Body of pancreas (tissue), 4 donors: ENCODE data around the gene EEPD1. TPM values are rescaled to one million over a fixed set of nuclear protein-coding genes. Genes with fewer than 3 reads are reported as not detected.
"Not testable (repeated sequence)": the region's sequence is repeated elsewhere in the genome, so short reads cannot be mapped to it uniquely, and the experiment has no call there.

Experiments used
- ATAC-seq: fragments of 150-250 bp; one replicate; pipeline ENCODE4 v1.9.1; 2016
- DNase-seq, 4 donors: peaks; one replicate each; pipeline ENCODE4 v3.0.0-alpha.2; 2019
- H3K27ac ChIP-seq, 4 donors: fragments of 200-600 bp; sonication (generic); 1 replicate in 3 of 4; 2 replicates in 1 of 4; pipeline versions ENCODE4 v1.5.1 to v1.6.1; 2016 to 2019; ENCODE audit warnings: mild to moderate bottlenecking in 1 of 4, mixed read lengths in 1 of 4, moderate library complexity in 1 of 4
- H3K27me3 ChIP-seq, 2 donors: fragments of 200-600 bp; sonication (generic); one replicate each; pipeline ENCODE4 v1.6.0; 2016; ENCODE audit warnings: mild to moderate bottlenecking in 1 of 2
- H3K36me3 ChIP-seq, 2 donors: fragments of 200-600 bp; sonication (generic); replicated peaks in 1 of 2; 2 replicates each; pipeline ENCODE4 v1.5.1; 2016; ENCODE audit warnings: low read depth in 2 of 2; ENCODE audit not compliant: insufficient read depth in 1 of 2
- H3K4me1 ChIP-seq: fragments of 200-600 bp; sonication (generic); one replicate; pipeline ENCODE4 v1.6.0; 2016
- H3K4me3 ChIP-seq, 2 donors: fragments of 200-600 bp; sonication (generic); 1 replicate in 1 of 2; 2 replicates in 1 of 2; pipeline ENCODE4 v1.5.1; 2016 to 2019
- H3K9me3 ChIP-seq, 3 donors: fragments of 200-600 bp; sonication (generic); 1 replicate in 2 of 3; 2 replicates in 1 of 3; pipeline ENCODE4 v1.5.1; 2016
- CTCF ChIP-seq, 7 experiments: fragments of 450-650 bp in 4 of 7; fragments of 200-600 bp in 3 of 7; sonication (generic) in 3 of 7; IDR thresholded peaks; one replicate each; pipeline ENCODE4 v1.5.1; 2016 to 2019; ENCODE audit warnings: antibody characterized with exemption in 7 of 7
- POLR2A ChIP-seq, 3 donors: fragments of 450-650 bp; IDR thresholded peaks; one replicate each; pipeline ENCODE4 v1.6.1; 2016; ENCODE audit warnings: antibody characterized with exemption in 3 of 3, mild to moderate bottlenecking in 2 of 3
- WGBS, 2 donors: methylation state at CpG; one replicate each; pipeline ENCODE4 v1.1.5; 2017; 5-methylcytosine and 5-hydroxymethylcytosine counted together
- intact Hi-C: fragments of 100-400 bp; cut with DNase I; formaldehyde crosslinking; loops from one replicate; pipeline ENCODE4 v1.15.1; 2023
- total RNA-seq, 2 donors: library from RNA; depleted of rRNA; stranded (reverse); fragments of >200 nt; gene quantifications; one replicate each; pipeline ENCODE4 v1.1.0, GENCODE V29; 2016

EEPD1 gene
- total RNA-seq, 2 donors from 2014 or later = 13.5 to 24.1 TPM

- 76 to 83% methylated on average over 8 of the region's 8 CpGs for WGBS, 2 donors
- Histone ChIP-seq H3K4me3 (no peak overlapping the region), H3K27me3 (no peaks in the 10 kb centered on the region), H3K27ac (no peak overlapping the region), H3K4me1 (peaks cover 8% of the 10 kb centered on the region), H3K36me3 (no peaks in the 10 kb centered on the region), H3K9me3 (no peaks in the 10 kb centered on the region)
- DNase-seq = no peak
- intact Hi-C loops = loop anchor here (5.0 kb wide), 1 partner anchor 336 kb away; no protein-coding TSS in a partner anchor
- ATAC-seq = no peak
- TF ChIP-seq POLR2A (IDR thresholded peaks at IDR 0.05) = no peak
- no peak for TF ChIP-seq CTCF (IDR thresholded peaks at IDR 0.05)
Measured at GRCh38 chr7:36318116-36318515, 165.1 kb downstream of the EEPD1 start.

- DNase-seq, H3K9me3 ChIP-seq, H3K36me3 ChIP-seq, H3K4me3 ChIP-seq, ATAC-seq, H3K27ac ChIP-seq, H3K4me1 ChIP-seq, intact Hi-C loops, H3K27me3 ChIP-seq: not testable (repeated sequence)
- 92 to 93% methylated on average over 3 of the region's 3 CpGs for WGBS, 2 donors
Measured at GRCh38 chr7:36321284-36321683, 168.2 kb downstream of the EEPD1 start.

GRCh38 chr7:36336390-36336789 lies 183.3 kb downstream of the EEPD1 start:
- Histone ChIP-seq H3K4me3 (no peak overlapping the region), H3K4me1 (peaks cover 5% of the 10 kb centered on the region), H3K27ac (no peak overlapping the region), H3K36me3 (no peaks in the 10 kb centered on the region), H3K9me3 (no peaks in the 10 kb centered on the region), H3K27me3 (no peaks in the 10 kb centered on the region)
- intact Hi-C loops = no loop called here
- DNase-seq (no peak), ATAC-seq (no peak)
- WGBS, 2 donors = 90 to 97% methylated on average over 4 of the region's 4 CpGs
- TF ChIP-seq POLR2A (IDR thresholded peaks at IDR 0.05) (no peak), CTCF (IDR thresholded peaks at IDR 0.05) (no peak)

- WGBS, 2 donors = 95 to 96% methylated on average over 3 of the region's 3 CpGs
- H3K4me3 ChIP-seq = no peak overlapping the region
- H3K27me3 ChIP-seq = no peaks in the 10 kb centered on the region
- H3K27ac ChIP-seq = no peak overlapping the region
- intact Hi-C loops = no loop called here
- peaks cover 5% of the 10 kb centered on the region for H3K4me1 ChIP-seq
- no peaks in the 10 kb centered on the region for H3K36me3 ChIP-seq
- no peaks in the 10 kb centered on the region for H3K9me3 ChIP-seq
- DNase-seq (no peak), ATAC-seq (no peak)
- no peak for TF ChIP-seq POLR2A (IDR thresholded peaks at IDR 0.05)
- TF ChIP-seq CTCF (IDR thresholded peaks at IDR 0.05) = no peak
Measured at GRCh38 chr7:36338256-36338655, 185.2 kb downstream of the EEPD1 start.

GRCh38 chr7:36343548-36343947 lies 190.5 kb downstream of the EEPD1 start:
- DNase-seq (no peak), ATAC-seq (no peak)
- WGBS, 2 donors = 74 to 92% methylated on average over 1 of the region's 1 CpG
- intact Hi-C loops = no loop called here
- no peak overlapping the region for H3K27ac ChIP-seq
- peaks cover 15% of the 10 kb centered on the region for H3K4me1 ChIP-seq
- H3K27me3 ChIP-seq = no peaks in the 10 kb centered on the region
- H3K9me3 ChIP-seq = no peaks in the 10 kb centered on the region
- no peak overlapping the region for H3K4me3 ChIP-seq
- TF ChIP-seq CTCF (IDR thresholded peaks at IDR 0.05) (no peak), POLR2A (IDR thresholded peaks at IDR 0.05) (no peak)
- no peaks in the 10 kb centered on the region for H3K36me3 ChIP-seq
